IPS DF 4.7 (cell line): Measurements from ENCODE around the gene CR1.
"Not testable (repeated sequence)": the region's sequence is repeated elsewhere in the genome, so short reads cannot be mapped to it uniquely, and the experiment has no call there.

Source experiments
- DNase-seq: peaks from one replicate; pipeline ENCODE4 v3.0.0-alpha.2; 2013; ENCODE audit warnings: low spot score; ENCODE audit errors: extremely low read depth

CR1 gene

DNA sequence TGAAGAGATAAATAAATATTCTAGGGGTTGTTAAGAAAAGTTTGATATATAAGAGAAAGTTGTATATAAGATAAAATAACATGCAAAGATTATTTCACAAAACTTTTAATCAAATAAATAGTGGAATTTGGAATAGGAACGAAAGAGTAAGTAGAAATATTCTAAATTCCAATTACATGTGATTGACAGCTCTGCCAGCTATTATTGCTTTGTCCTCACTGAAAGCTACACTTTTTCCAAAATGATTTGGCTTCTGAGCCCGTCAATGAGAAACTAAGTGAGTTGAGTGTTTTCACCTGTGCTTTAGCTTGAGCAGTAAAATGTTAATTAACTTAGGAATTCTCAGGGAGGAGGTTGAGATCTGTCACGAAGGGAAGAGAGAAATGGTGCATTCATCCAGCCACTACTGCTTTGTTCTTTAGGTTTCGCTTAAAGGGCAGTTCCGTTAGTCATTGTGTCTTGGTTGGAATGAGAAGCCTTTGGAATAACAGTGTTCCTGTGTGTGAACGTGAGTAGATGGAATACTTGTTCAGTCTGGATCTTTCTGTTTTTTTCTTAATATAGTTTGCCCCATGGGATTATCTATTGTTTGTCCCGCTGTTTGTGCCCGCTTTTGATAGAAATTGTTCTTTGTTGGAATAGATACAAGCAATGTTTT, 85.7 kb downstream of the CR1 start:
- no peak for DNase-seq

DNA sequence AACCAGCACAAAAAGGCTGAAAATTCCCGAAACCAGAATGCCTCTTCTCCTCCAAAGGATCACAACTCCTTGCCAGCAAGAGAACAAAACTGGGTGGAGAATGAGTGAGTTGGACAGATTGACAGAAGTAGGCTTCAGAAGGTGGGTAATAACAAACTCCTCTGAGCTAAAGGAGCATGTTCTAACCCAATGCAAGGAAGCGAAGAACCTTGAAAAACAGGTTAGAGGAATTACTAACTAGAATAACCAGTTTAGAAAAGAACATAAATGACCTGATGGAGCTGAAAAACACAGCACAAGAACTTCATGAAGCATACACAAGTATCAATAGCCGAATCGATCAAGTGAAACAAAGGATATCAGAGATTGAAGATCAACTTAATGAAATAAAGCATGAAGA, 93.5 kb downstream of the CR1 start:
- not testable (repeated sequence) for DNase-seq

GRCh38 chr1:207591205-207591604, 95.2 kb downstream of the CR1 start:
- DNase-seq: not testable (repeated sequence)

GRCh38 chr1:207594095-207594494, 98.1 kb downstream of the CR1 start:
- not testable (repeated sequence) for DNase-seq

- no peak for DNase-seq
Measured at GRCh38 chr1:207603777-207604176, 107.8 kb downstream of the CR1 start.

DNA sequence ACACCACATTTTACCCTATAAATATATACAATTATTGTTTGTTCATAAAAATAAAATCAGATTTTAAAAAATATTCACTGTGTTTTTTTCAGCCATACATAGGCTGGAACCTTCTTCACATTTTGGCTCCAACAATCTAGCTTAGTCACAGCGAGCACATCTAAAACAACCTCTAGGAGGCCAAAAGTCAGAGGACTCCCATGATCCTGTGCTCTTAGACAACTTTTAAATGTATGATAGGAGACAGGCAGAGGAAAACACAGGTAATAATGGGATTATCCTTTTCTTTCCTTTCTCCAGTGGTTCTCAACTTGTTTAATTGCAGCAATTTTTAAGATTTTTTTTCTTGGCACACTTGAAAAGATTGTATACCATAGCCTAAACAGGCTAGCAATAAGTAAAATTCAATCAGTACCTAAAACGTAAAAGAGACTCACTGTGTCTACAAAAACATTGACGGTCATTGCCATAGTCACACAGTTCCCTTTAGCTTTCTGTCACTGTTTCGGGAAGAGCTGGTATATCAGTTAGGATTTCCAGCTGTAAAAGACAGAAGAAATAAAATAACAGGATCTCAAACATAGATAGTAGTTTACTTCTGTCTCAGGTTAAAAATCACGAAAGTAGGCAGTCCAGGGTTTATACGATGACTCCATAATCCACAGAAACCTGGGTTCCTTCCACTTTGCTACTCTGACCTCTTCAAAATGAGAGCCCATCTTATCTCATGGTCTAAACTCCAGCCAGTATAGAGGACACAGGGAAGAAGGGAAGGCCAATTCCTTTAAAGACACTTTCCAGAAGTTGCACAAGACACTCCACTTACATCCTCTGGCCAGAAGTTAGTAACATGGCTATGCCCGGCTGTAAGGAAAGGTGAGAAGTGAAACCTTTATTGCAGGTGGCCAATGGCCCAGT, 109.7 kb downstream of the CR1 start:
- no peak for DNase-seq

DNA sequence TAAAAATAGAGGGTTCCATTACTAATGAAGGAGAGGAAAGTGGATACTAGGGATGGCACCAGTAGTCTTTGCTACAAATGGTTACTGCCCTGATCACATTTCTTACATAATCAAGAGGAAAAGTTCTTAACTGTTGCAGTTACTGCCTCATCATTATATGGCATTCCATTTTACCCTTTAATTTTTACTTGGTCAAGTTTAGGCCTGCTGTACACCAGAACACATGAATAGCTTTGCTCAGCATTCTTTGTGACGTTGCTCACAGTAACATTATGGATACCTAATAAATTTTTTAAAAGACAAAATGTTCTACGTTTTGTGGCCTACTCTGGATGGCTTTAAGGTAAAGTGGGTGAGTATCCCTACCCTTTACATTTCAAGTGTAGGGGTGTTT, 110.4 kb downstream of the CR1 start:
- DNase-seq: no peak

DNA sequence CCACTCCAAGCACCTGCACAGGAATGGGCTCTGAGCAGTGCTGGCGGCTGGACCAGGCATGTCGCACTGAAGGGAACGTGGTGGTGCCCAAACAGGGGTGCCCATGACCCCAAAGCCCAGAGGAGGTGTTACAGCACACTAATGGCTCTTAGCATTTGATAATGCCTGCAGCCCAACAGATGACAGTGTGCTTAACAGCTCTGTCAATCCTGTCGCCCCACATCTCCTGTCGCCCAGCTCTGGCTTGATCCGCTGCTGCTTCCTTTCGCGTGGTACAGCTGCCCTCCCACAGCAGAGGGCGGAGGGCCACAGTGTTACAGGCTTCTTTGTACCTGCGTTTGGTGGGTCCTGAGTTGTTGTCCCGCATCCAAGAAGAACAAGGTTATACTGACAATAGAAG, 116.8 kb downstream of the CR1 start:
- DNase-seq: no peak

- no peak for DNase-seq
Measured at GRCh38 chr1:207619871-207620542, 124.0 kb downstream of the CR1 start.

- no peak for DNase-seq
Measured at GRCh38 chr1:207620543-207620893, 124.6 kb downstream of the CR1 start.

DNA sequence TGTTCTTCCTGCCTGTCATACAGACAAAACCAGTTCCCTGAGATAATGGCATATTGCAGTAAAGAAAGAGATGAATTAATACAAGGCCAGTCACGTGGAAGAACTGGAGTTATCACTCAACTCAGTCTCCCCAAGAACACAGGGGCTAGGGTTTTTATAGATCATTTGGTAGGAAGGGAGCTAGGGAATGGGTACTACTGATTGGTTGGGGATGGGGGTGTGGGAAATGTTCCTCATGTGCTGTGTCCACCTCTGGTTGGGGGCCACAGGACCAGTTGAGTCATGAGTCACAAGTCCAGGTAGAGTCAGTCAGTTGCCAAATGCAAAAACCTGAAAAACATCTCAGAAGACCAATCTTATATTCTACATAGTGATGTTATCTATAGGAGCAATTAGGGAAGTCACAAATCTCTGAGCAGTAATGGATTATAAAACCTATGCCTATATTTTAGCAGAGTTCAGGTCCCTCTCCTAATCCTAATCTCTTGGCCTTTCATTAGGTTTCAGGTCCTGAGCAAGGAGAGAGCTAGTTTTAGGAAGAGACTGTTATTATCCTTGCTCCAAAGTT, 129.6 kb downstream of the CR1 start:
- DNase-seq: not testable (repeated sequence)

DNA sequence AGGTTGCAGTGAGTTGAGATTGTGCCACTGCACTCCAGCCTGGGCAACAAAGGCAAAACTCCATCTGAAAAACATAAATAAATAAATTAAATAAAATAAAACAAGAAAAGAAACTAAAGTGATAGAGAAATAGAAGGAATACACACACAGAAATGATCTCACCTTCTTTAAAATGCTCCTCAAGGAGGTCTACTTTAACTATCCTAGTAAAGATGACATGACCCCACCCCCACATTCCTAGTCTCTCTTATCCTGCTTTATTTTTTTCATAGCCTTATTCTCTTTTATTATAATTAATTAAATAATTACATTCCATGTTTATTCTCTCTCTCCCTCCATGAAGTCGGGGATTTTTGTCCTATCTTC, 131.0 kb downstream of the CR1 start:
- DNase-seq: no peak

- DNase-seq: no peak
Measured at GRCh38 chr1:207627496-207627895, 131.5 kb downstream of the CR1 start.

GRCh38 chr1:207628776-207629175, 132.8 kb downstream of the CR1 start:
- no peak for DNase-seq

DNA sequence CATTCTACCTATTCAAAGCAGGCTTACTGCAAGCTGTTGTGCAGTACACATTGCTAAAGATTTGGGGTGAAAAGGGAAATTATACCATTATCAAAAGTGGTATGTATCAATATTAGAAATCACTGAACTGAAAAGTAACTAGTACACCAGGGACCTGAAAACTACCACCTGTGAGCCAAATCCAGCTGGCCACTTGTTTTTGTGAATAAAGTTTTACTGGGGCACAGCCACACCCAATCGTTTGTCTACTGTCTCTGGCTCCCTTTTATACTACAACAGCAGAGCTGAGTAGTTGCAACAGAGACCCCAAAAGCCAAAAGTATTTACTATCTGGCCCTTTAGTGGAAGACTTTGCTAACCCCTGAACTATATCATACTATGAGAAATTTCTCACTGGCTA, 135.2 kb downstream of the CR1 start:
- no peak for DNase-seq

- no peak for DNase-seq
Measured at GRCh38 chr1:207633226-207633625, 137.3 kb downstream of the CR1 start.

- not testable (repeated sequence) for DNase-seq
Measured at GRCh38 chr1:207633699-207634289, 137.8 kb downstream of the CR1 start.

DNA sequence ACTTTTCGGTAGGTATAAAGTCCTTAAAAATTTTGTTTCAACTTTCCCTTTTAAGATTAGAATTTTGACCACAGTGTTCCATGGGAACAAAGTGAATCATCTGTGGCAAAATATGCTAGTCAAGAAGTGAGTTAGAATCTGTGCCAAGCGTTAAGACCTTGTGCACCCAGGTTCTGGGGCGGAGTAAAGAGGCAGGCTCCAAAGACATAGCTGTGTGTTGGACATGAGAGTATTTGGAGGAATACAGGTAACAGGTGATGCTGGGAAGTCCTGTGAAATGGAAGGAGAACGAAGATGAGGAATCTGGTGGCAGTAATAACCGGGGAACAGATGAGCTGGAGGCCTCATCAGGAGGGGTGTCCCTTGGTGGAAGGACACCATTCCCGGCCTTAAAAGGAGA, 138.3 kb downstream of the CR1 start:
- not testable (repeated sequence) for DNase-seq

DNA sequence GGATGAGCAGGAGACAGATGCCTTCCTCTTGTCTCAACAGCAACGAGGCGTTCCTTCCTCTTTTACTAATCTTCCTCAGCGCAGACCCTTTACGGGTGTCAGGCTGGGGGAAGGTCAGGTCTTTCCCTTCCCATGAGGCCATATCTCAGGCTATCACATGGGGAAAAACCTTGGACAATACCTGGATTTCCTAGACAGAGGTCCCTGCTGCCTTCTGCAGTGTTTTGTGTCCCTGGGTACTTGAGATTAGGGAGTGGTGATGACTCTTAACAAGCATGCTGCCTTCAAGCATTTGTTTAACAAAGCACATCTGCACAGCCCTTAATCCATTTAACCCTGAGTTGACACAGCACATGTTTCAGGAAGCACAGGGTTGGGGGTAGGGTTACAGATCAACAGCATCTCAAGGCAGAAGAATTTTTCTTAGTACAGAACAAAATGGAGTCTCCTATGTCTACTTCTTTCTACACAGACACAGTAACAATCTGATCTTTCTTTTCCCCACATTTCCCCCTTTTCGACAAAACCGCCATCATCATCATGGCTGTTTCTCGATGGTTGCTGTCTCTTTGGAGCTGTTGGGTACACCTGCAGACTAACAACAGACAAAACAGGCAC, 139.7 kb downstream of the CR1 start:
- DNase-seq: not testable (repeated sequence)

GRCh38 chr1:207638487-207639145, 142.7 kb downstream of the CR1 start:
- not testable (repeated sequence) for DNase-seq

GRCh38 chr1:207639362-207639761, 143.4 kb downstream of the CR1 start:
- not testable (repeated sequence) for DNase-seq
